Kidney (tissue), 14 donors: Measurements from ENCODE around the gene PNPLA7. TPM values are rescaled to one million over a fixed set of nuclear protein-coding genes. Genes with fewer than 3 reads are reported as not detected.

Experiments
- DNase-seq, 5 donors: peaks; one replicate each; pipeline ENCODE4 v3.0.0-alpha.2; 2013 to 2020
- FAIRE-seq: peaks from 2 replicates; lab custom pipeline; 2012; peaks lifted over from hg19 to GRCh38; lab: Jason Lieb, UNC
- H3K27ac ChIP-seq, 2 donors: one replicate each; pipeline ENCODE4 v1.7.0; 2013; ENCODE audit warnings: low read depth in 2 of 2, low read length in 2 of 2, inconsistent platforms in 1 of 2
- H3K27me3 ChIP-seq: one replicate; pipeline ENCODE4 v1.7.1; 2013; ENCODE audit warnings: low read length, inconsistent platforms; ENCODE audit not compliant: control insufficient read depth, insufficient read depth
- H3K36me3 ChIP-seq, 3 donors: one replicate each; pipeline versions ENCODE4 v1.7.0 to v1.7.1; 2013; ENCODE audit warnings: low read length in 3 of 3, control low read depth in 1 of 3, inconsistent platforms in 1 of 3; ENCODE audit not compliant: insufficient read depth in 3 of 3, control insufficient read depth in 2 of 3
- H3K4me1 ChIP-seq, 3 donors: one replicate each; pipeline versions ENCODE4 v1.7.0 to v1.7.1; 2013; ENCODE audit warnings: low read length in 3 of 3, inconsistent platforms in 1 of 3, low read depth in 1 of 3; ENCODE audit not compliant: control insufficient read depth in 2 of 3, insufficient read depth in 2 of 3
- H3K4me3 ChIP-seq, 3 donors: one replicate each; pipeline versions ENCODE4 v1.7.0 to v1.8.1; 2013; ENCODE audit warnings: low read length in 3 of 3, control low read depth in 1 of 3, inconsistent platforms in 1 of 3
- H3K9ac ChIP-seq, 3 donors: one replicate each; pipeline versions ENCODE4 v1.7.0 to v1.7.1; 2013; ENCODE audit warnings: low read length in 3 of 3, control low read depth in 1 of 3, inconsistent platforms in 1 of 3
- H3K9me3 ChIP-seq, 3 donors: one replicate each; pipeline versions ENCODE4 v1.7.0 to v1.7.1; 2013; ENCODE audit warnings: low read length in 3 of 3, control low read depth in 1 of 3, inconsistent platforms in 1 of 3; ENCODE audit not compliant: control insufficient read depth in 2 of 3, insufficient read depth in 1 of 3
- CTCF ChIP-seq: IDR thresholded peaks from 3 replicates; pipeline ENCODE4 v1.5.1; 2012; ENCODE audit warnings: mild to moderate bottlenecking, moderate library complexity, borderline replicate concordance; ENCODE audit not compliant: insufficient read depth; ENCODE audit errors: extremely low read depth
- intact Hi-C: fragments of 100-400 bp; cut with DNase I; formaldehyde crosslinking; loops from one replicate; pipeline ENCODE4 v1.11.1; 2022
- polyA plus RNA-seq: library from polyadenylated mRNA; stranded (reverse); fragments of 350-450 nt; fragmentation: Illumina TruSeq; extraction: RNeasy Lipid Tissue Mini Kit (QIAGEN cat#74804); gene quantifications from one replicate; pipeline ENCODE4 v1.2.3, GENCODE V29; 2014; ENCODE audit warnings: low read depth, low replicate concordance; ENCODE audit not compliant: insufficient read depth
- total RNA-seq: library from RNA; stranded (reverse); fragmentation: NEBNext Ultra II Directional; extraction: Animal tissue kit (Norgen Biotek cat#: 25700); gene quantifications from one replicate; pipeline ENCODE4 v1.2.1, GENCODE V29; 2021
- donor health status: control.
- donor health status: control.
- donor health status: control.
- donor health status: control.
- donor health status: control.
- donor health status: DM: yes; HTN: yes; CAD: no.
- donor health status: Normal renal cell carcinoma (clear cell type).

The PNPLA7 gene
- total and polyA plus RNA-seq, 2 donors from 2014 or later: 2.1 to 9.6 TPM

- Histone ChIP-seq H3K27me3 (no peaks in the 10 kb centered on the region), H3K27ac (no peak overlapping the region), H3K9me3 (no peaks in the 10 kb centered on the region), H3K36me3 (peaks cover 0 to 6% (median 3%) of the 10 kb centered on the region in 3 donors), H3K4me3 (no peak overlapping the region), H3K9ac (no peak overlapping the region), H3K4me1 (no peaks in the 10 kb centered on the region)
- FAIRE-seq (no peak), DNase-seq (no peak)
- intact Hi-C loops: no loop called here
- TF ChIP-seq CTCF: no peak
Measured at GRCh38 chr9:137564817-137565411, 14.7 kb upstream of the PNPLA7 start.

- FAIRE-seq (no peak), DNase-seq (no peak)
- Histone ChIP-seq H3K9ac (no peak overlapping the region), H3K27ac (no peak overlapping the region), H3K27me3 (no peaks in the 10 kb centered on the region), H3K4me1 (no peaks in the 10 kb centered on the region), H3K4me3 (no peak overlapping the region), H3K9me3 (no peaks in the 10 kb centered on the region), H3K36me3 (peaks cover 0 to 6% (median 3%) of the 10 kb centered on the region in 3 donors)
- intact Hi-C loops: no loop called here
- TF ChIP-seq CTCF: no peak
Measured at GRCh38 chr9:137564134-137564533, 13.9 kb upstream of the PNPLA7 start.

GRCh38 chr9:137558127-137558526, 7.9 kb upstream of the PNPLA7 start:
- DNase-seq: no peak
- H3K9me3 ChIP-seq: no peaks in the 10 kb centered on the region
- no peak for FAIRE-seq
- no peak overlapping the region for H3K27ac ChIP-seq
- TF ChIP-seq CTCF: no peak
- peaks cover 0 to 12% (median 4%) of the 10 kb centered on the region in 3 donors for H3K36me3 ChIP-seq
- H3K4me1 ChIP-seq: no peaks in the 10 kb centered on the region
- H3K4me3 ChIP-seq: no peak overlapping the region
- no peak overlapping the region for H3K9ac ChIP-seq
- H3K27me3 ChIP-seq: no peaks in the 10 kb centered on the region
- intact Hi-C loops: no loop called here
